GM18868 (cell line): ENCODE results near the gene SERINC5.
"Not testable (repeated sequence)": the region's sequence is repeated elsewhere in the genome, so short reads cannot be mapped to it uniquely, and the experiment has no call there.

ENCODE experiments used
- ATAC-seq: cut with Tn5 transposase; IDR thresholded peaks from one replicate; pipeline ENCODE4 v1.9.1; 2021; ENCODE audit warnings: mild to moderate bottlenecking, moderate library complexity; ENCODE audit not compliant: unreplicated experiment

SERINC5 gene

DNA sequence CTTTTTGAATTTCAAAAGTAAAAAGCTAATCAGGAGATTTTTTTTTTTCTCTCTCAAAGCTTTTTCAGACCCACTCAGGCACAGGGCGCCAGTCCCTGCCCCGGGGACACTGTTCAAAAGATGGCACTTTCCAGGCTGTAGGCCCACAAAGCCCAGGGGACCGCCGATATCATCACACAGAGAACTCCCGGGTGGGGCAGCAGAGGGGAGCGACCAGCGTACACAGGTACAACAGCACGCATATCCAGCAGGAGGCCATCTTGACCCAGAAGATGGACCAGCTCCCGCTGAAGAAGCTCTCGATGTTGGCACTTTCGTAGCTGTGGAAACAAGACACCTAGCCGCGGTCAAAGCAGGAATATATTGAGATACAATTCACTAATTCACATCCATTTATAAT is 112.4 kb downstream of the SERINC5 start:
- no peak for ATAC-seq

DNA sequence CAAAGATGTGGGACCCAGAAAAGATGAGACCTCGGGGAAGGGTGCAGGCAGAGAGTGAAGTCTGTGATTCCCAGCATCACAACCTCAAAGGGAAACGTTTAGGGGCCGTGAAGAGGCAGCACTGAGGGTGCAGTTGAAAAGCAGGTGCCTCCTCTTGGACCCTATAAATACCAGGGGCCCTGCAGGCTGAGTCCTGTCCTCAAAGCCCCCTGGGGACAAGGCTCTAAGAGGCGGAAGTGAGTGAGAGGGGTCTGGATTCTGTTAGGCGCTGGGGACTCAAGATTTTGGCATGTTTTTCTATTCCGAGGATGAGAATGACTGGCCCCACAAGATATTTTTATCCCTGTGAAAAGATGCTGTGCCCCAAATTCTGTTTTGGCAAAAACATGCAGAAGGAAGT is 112.9 kb downstream of the SERINC5 start:
- ATAC-seq, result no peak

DNA sequence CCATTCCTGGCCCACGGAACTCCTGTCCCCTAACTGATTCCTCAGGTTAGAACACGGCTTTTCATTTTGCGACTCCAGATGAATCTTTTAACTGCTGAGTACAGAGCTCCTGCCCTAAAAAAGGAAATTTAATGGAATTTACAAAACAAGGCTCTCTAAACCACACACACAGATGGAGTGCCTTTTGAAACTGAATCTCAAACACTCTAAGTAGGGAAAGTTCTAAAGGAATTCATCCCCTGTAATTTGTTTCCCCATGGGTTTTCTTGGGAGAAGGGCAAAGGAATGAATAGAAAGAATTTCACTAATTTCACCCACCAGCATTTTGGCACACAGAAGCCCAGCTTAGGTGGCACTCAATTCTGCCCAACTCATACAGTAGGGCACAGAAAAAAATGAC is 114.2 kb downstream of the SERINC5 start:
- ATAC-seq, result no peak

DNA sequence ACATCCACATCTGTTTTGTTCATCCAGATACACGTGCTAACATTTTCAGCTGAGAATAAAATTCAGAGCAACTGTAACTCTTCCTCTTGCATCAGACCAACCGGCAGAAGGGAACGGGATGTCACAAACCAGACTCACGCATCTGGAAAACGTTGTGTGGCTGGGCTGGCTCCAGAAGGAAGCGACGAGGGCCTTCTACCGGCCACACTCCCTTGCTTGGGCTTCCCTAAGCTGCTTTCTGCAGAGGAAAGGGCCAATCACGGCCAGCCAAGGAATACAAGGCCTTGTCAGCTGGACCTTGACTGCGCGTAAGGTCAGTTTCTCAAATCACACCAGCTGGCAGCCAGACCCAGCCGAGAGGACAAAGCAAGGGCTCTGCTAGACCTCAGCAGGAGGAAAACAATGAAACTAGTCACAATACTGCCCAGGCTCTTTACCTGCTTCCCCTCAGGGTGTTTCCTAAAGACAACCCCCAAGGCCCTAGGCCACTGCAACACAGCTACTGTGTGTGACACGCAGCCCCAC is 114.6 kb downstream of the SERINC5 start:
- no peak for ATAC-seq

DNA sequence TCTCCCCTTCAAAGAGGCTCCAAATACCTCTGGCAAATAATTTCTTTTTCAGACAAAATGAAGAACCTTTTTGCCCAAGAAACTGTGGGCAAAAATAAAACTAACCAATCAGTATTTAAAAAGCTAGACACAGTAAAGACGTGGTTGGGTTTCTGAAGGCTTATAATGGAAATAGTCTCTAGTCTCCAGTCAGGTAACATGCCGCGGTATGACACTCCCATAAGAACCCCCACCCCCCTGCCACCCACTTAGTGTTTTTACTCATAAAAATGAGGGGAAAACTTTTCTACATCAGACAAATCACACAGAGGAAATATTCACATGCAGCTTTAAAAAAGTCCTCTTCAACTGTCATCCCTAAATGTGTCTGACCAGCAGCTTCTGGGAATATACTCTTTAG is 115.4 kb downstream of the SERINC5 start:
- ATAC-seq, result no peak

DNA sequence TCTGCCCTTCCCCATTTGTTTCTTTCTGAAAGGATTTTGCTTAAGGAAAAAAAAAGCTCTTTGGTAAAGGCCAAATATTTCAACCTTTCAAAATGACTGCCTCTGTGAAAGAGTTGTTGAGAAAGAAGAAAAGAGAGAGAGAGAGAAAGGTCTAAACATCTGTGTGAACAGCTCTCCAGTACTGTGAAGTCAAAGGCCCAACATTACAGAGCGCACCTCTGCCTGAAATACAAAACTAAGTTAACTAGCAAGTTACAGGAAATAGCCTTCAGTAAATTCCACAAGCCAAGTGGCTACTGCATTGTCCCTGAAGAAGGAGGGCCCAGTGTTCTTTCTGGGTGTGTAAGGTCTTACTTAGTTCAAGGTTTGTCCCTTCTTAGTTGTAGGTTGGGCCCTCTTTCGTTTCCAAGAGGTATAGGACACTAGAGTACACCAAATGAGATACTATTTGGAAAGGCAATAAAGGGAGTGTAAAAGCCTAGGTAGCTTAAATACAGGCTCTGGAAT is 116.3 kb downstream of the SERINC5 start:
- no peak for ATAC-seq

DNA sequence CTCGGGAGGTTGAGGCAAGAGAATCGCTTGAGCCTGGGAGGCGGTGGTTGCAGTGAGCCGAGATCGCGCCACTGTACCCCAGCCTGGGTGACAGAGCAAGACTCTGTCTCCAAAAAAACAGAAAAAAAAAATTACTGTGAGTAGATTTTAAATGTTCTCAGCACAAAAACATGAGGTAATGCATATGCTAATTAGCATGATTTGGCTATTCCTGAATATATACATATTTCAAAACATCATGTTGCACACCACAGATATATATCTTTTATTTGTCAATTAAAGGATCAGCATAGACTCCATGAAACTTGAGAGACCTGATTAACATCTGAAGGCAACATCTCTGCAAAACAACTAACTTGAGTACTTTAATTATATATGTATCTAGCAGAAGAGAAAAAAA is 117.4 kb downstream of the SERINC5 start:
- ATAC-seq, result no peak

DNA sequence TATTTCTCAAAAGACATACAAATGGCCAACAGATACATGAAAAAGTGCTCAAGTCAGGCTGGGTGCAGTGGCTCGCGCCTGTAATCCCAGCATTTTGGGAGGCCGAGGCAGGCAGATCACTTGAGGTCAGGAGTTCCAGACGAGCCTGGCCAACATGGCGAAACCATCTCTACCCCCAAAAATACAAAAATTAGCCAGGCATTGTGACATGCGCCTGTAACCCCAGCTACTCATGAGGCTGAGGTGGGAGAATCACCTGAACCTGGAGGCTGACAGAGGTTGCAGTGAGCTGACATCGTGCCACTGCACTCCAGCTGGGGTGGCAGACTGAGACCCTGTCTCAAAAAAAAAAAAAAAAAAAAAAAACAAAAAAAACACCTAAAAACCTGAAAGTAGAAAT is 119.0 kb downstream of the SERINC5 start:
- ATAC-seq, result not testable (repeated sequence)

DNA sequence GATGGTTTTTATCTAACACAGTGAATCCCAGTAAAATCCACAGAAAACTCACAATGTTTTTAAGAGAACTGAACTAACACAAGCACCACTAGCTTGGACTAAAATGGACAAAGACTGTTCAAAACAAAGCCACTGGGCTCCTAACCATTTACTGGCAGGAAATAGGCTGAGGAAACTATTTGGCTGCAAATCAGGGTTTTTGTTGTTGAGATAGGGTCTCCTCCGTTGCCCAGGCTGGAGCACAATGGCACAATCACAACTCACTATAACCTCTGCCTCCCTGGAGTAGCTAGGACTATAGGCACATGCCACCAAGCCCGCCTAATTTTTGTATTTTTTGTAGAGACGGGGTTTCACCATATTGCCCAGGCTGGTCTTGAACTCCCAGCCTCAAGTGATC is 121.0 kb downstream of the SERINC5 start:
- no peak for ATAC-seq

DNA sequence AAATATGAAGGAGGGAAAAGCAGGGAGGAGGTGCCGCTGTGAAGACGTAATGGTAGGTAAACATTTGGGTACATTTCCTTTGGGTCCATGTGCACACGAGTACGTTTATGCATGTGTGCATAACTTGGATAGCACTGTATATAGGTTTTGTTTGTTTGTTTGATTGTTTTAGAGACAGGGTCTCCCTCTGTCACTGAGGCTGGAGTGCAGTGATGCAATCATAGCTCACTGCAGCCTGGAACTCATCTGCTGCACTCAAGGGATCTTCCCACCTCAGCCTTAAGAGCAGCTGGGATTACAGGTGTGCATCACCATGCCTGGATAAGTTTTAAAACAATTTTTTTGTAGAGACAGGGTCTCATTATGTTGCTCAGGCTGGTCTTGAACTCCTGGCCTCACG is 126.7 kb downstream of the SERINC5 start:
- no peak for ATAC-seq

DNA sequence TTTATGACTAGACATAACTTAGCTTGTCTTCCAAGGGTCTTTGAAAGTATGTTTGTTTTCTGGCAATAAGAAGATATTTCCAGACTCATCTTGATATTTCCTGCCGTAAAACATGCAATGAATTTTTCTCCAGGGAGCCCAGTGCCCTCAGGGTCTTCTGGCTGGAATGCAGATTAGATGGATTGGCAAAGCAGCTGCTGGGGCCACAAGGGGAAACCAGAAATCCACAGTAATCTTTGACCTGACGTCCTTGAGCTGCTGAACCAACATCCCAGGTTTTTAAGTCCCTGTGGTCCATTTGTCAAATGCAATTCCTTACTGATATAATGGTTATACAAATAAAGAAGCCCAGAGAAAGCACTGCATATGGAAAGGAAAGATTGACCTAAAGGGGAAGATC is 127.7 kb downstream of the SERINC5 start:
- ATAC-seq, result no peak

DNA sequence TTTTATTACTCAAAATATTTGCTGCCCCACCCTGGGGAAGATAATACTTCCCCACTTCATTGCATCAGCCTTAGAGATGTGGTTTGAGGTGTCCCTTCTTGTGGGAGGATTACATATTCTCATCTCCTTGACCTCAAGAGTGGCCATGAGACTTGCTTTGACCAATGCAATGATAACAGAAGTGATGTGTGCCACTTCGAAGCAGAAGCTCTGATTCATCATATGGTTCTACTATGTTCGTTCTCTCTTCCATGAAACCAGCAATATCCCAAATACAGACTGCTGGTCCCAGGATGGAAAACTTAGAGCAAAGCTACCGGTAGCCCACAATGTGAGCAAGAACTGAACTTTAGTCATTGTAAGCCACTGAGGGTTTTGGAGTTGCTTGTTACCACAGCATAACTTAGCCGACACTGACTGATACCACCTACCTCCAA is 128.7 kb downstream of the SERINC5 start:
- ATAC-seq, result no peak

DNA sequence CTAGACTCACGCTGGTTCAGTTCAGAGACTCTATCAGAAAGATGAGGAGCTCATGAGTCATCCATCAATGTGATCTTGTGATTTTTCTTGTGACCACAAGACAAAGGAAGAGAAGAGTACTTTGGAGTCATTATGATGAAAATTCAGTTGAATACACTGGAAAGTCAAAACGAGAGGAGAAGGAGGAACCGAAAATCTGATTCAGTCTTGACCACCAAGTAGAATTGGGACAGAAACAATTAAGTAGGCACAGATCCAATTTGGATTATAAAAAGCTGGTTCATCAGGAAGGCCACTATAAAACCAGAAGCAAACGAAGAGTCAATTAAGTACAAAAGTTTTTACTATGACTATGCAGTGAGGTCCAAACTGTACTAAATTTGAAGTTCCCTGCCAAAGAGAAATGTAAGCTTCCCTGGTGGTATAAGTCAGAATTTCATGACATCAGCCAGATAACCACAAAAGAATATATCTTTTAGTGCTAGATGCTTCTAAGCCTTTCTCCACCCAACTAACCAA is 129.8 kb downstream of the SERINC5 start:
- peak; percentile 83 for ATAC-seq

DNA sequence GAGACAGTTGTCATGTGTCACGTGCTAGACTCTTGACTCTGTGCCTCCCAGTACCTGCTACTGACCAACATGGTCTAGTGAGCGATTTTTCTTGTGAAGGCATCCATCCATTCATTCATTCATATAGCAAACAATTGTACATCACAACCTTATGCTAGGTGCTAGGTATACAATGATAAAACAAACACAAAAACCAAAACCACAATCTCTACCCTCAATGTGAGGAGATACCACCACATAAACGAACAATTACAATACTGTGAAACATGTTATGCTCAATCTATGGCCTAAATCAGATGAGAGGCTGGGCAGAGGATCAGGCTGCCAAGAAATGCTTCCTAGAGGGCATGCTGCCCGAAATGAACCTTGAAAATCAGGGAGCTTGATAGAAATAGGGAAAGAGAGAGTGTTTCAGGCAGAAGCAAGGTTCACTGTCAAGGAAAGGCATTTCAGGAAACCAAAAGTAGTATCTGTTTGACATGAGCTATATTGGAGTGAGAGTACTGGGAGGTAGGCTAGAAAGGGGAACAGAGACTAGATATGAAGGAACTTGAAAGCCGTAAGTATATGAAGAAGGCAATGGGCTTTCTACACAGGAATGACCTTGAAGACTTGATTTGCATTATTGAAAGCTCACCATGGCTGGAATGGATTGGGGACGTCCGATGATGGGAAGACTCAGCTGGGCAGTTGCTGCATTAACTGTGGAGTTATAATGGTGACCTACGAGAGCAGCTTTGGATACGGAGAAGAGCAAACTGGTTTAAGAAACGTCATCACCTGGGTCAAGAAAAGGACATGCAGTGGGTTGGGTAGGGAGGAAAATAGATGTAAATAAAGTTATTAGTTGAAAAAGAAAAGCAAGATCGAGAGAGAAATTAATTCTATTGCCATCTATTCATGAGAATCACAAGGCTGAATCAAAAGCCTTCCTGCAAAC is 130.6 kb downstream of the SERINC5 start:
- peak; percentile 71 for ATAC-seq

DNA sequence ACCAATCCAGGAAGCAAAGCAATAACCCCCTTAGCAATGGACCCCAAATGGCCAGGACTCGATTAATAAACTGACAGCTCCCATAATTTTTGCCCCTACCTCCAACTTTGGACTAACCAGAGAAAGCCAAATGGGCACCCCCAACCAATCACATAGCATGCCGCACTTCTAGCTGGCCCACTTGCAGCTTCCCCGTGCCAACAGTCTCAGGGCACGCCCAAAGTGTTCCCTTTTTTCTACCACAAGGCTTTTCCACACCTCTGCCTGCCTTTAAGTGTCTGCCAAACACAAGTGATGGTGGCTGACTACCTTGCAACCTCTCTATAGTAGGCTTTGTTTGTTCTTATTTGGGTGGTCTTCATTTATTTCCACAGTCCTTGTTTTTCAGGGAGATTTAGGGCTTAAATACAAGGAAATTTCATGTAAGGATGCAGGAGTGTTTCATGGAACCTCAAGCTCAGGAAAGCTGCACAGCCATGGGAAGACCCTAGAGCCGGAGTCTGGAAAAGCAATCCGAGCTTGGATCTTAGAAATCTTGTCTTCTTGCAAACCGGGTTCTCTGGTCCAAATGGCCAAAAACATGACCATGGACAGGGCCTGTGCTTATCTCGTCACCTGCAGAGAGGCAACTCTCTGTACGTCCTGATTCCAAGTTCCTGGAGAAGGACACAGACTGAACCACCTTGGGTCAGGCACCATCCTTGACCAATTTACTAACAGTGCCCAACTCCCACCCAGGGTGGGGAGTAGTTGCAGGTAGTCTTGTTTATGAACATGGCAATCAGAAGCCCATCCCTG is 131.5 kb downstream of the SERINC5 start:
- no peak for ATAC-seq

DNA sequence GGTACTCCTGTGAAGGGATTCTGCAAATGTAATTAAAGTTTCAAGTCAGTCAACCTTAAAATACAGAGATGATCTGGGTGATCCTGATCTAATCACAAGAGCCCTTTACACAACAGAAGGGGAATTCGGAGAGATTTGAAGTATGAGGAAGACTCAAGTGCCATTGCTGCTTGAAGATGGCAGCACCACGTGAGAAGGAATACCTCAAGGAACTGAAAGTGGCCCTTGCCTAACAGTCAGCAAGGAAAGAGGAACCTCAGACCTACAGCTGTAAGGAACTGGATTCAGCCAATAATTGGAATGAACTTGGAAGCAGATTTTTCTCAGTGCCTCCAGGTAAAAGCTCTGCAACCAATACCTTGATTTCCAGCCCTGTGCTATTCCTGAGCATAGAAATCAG is 133.3 kb downstream of the SERINC5 start:
- ATAC-seq, result no peak

DNA sequence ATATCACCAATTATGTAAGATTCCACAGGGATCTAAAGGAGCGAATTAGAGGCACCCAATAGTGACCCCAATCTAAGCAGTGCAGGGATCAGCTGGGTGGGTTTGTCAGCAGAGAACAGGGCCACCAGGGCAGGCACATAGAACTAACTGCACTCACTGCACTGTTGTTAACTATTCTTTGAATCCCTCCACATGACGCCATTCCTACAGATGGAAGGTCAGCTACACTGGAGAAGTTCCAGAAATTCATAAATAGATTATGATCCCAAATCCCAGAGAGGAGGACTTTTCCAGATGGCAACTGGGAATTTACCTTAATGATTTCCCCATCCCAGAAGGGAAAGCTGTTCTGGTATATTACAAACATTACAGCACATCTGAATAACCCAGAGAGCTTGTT is 136.5 kb downstream of the SERINC5 start:
- ATAC-seq, result no peak

DNA sequence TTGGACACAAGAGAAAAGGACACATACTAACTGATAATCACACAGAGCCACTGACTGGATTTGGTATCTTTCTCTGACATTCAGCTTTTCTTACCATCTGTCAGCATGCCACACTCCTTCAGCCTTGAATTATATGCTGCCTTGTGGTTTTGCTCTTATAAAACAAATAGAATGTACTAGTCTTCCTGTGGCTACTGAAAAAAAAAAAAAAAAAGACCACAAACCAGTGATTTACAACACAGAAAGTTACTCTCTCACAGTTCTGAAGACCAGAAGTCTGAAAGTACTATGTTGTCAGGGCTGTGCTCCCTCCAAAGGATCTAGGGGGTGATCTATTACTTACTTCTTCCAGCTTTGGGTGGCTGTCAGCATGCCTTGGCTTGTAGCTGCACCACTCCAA is 138.4 kb downstream of the SERINC5 start:
- no peak for ATAC-seq

DNA sequence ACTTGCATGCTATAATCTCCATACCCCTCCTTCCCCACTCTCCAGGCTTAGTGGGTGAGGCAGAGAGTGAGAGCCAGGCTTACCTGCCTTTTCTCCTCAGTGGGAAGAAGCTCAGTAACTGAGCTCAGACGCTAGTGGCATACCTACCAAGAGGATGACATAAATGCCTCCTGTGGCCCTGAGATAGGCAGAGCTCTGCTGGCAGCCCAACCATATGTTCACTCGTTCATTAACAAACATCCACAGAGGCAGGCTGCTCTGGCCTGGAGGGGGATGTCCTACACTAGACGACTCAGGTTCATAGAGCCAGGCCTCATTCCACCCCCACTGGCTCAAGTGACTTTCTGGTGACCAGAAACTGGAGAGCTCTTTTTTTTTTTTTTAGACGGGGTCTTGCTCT is 139.4 kb downstream of the SERINC5 start:
- ATAC-seq, result no peak

DNA sequence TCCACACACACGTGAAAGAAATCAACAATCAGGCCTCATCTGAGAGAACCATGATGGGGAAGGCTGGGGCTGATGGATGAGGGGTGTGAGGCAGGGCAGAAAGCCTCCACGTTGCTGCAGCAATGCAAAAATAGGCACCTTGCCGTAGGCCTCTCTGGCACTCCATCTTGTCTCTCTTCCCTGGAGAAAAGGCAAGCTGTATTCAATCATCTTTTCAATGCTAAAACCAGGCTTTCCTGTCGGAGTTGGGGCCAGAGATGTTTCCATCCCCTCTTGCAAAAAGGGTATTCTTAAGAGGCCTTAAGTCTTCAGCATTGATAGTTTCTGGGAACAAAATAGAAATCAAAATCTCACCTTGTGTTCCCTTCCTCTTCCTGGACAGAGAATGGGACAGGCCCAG is 139.8 kb downstream of the SERINC5 start:
- ATAC-seq, result no peak

DNA sequence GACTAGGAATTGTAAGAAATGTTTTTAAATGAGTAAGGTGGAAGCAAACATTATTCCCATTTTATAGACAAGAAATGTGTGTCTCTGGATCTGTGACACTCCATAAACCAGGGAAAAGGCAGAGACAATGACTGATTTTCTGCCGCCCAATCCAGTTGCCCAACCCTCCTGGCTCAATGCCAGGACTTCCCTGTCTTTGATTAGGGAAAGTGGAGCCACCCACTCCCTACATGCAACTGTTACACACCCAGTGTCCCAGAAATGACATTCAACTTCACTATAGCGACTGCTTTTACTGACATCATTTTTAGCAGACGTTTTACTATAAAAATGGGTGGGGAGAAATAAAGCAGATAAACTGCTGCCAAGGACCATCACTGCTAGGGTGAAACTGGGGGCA is 141.0 kb downstream of the SERINC5 start:
- ATAC-seq, result no peak
